Parathyroid adenoma (tissue), 2 donors: Measurements from ENCODE around the gene SRBD1.

Source experiments
- H2AFZ ChIP-seq: fragments of 300-600 bp; sonication (generic); one replicate; pipeline ENCODE4 v1.7.0; 2017; ENCODE audit warnings: antibody characterized with exemption, mild to moderate bottlenecking
- H3K27ac ChIP-seq: fragments of 300-600 bp; sonication (generic); one replicate; pipeline ENCODE4 v1.7.0; 2017
- H3K27me3 ChIP-seq: fragments of 300-600 bp; sonication (generic); one replicate; pipeline ENCODE4 v1.7.0; 2017; ENCODE audit warnings: low read length; ENCODE audit not compliant: control insufficient read depth, insufficient read depth
- H3K36me3 ChIP-seq: fragments of 300-600 bp; sonication (generic); one replicate; pipeline ENCODE4 v1.7.0; 2017; ENCODE audit warnings: low read length; ENCODE audit not compliant: control insufficient read depth, insufficient read depth
- H3K4me1 ChIP-seq: fragments of 300-600 bp; sonication (generic); one replicate; pipeline ENCODE4 v1.7.0; 2017; ENCODE audit warnings: control low read depth
- H3K4me2 ChIP-seq: fragments of 300-600 bp; sonication (generic); one replicate; pipeline ENCODE4 v1.7.0; 2017; ENCODE audit warnings: low read length
- H3K4me3 ChIP-seq: fragments of 300-600 bp; sonication (generic); one replicate; pipeline ENCODE4 v1.7.0; 2017; ENCODE audit warnings: low read depth, low read length
- H3K79me2 ChIP-seq: fragments of 300-600 bp; sonication (generic); one replicate; pipeline ENCODE4 v1.7.0; 2017; ENCODE audit warnings: control low read depth
- H3K9ac ChIP-seq: fragments of 300-600 bp; sonication (generic); one replicate; pipeline ENCODE4 v1.7.0; 2017; ENCODE audit warnings: mild to moderate bottlenecking
- H3K9me3 ChIP-seq: fragments of 300-600 bp; sonication (generic); one replicate; pipeline ENCODE4 v1.7.0; 2017; ENCODE audit warnings: low read length; ENCODE audit not compliant: control insufficient read depth
- CTCF ChIP-seq: fragments of 300-600 bp; sonication (generic); IDR thresholded peaks from one replicate; pipeline ENCODE4 v1.7.0; 2017; ENCODE audit warnings: antibody characterized with exemption, mild to moderate bottlenecking
- donor health status: primary hyperparathyroidism.

SRBD1 gene

GRCh38 chr2:45458909-45459563, 152.0 kb downstream of the SRBD1 start:
- no peak for TF ChIP-seq CTCF
- H3K27me3 ChIP-seq, result no peaks in the 10 kb centered on the region
- H3K4me1 ChIP-seq, result peaks cover 6% of the 10 kb centered on the region
- no peaks in the 10 kb centered on the region for H3K36me3 ChIP-seq
- H3K27ac ChIP-seq, result no peak overlapping the region
- H3K9ac ChIP-seq, result no peak overlapping the region
- no peak overlapping the region for H3K4me3 ChIP-seq
- H3K79me2 ChIP-seq, result no peaks in the 10 kb centered on the region
- no peaks in the 10 kb centered on the region for H3K9me3 ChIP-seq
- no peak overlapping the region for H3K4me2 ChIP-seq
- peak overlapping the region; percentile 22 for H2AFZ ChIP-seq

GRCh38 chr2:45457211-45457945, 153.7 kb downstream of the SRBD1 start:
- no peak overlapping the region for H3K4me3 ChIP-seq

GRCh38 chr2:45452866-45453265, 158.2 kb downstream of the SRBD1 start:
- H3K27ac ChIP-seq, result no peak overlapping the region
- no peak for TF ChIP-seq CTCF
- H2AFZ ChIP-seq, result no peak overlapping the region
- no peaks in the 10 kb centered on the region for H3K79me2 ChIP-seq
- H3K9me3 ChIP-seq, result no peaks in the 10 kb centered on the region
- no peaks in the 10 kb centered on the region for H3K4me1 ChIP-seq
- no peaks in the 10 kb centered on the region for H3K27me3 ChIP-seq
- H3K4me2 ChIP-seq, result no peak overlapping the region
- no peaks in the 10 kb centered on the region for H3K36me3 ChIP-seq
- no peak overlapping the region for H3K4me3 ChIP-seq
- H3K9ac ChIP-seq, result no peak overlapping the region

More at GRCh38 chr2:45457211-45457945, 153.7 kb downstream of the SRBD1 start:
- Histone ChIP-seq H3K9ac (no peak overlapping the region), H3K9me3 (no peaks in the 10 kb centered on the region), H3K4me2 (no peak overlapping the region), H2AFZ (no peak overlapping the region), H3K4me1 (peaks cover 6% of the 10 kb centered on the region), H3K27me3 (no peaks in the 10 kb centered on the region), H3K27ac (no peak overlapping the region), H3K36me3 (no peaks in the 10 kb centered on the region), H3K79me2 (no peaks in the 10 kb centered on the region)
- TF ChIP-seq CTCF, result no peak

GRCh38 chr2:45450634-45451033, 160.4 kb downstream of the SRBD1 start:
- Histone ChIP-seq H3K4me1 (no peaks in the 10 kb centered on the region), H3K4me3 (no peak overlapping the region), H3K79me2 (no peaks in the 10 kb centered on the region), H3K4me2 (no peak overlapping the region), H3K27me3 (no peaks in the 10 kb centered on the region), H3K9me3 (no peaks in the 10 kb centered on the region), H3K36me3 (no peaks in the 10 kb centered on the region), H3K9ac (no peak overlapping the region), H2AFZ (no peak overlapping the region), H3K27ac (no peak overlapping the region)
- TF ChIP-seq CTCF, result no peak
